ENCODE measurements around the gene HLA-DQB1. TPM values are rescaled to one million over a fixed set of nuclear protein-coding genes. Genes with fewer than 3 reads are reported as not detected.
"Not testable (repeated sequence)": the region's sequence is repeated elsewhere in the genome, so short reads cannot be mapped to it uniquely, and the experiment has no call there.

HLA-DQB1 gene
- total RNA-seq = 1 to 10 TPM; 2.3 to 3.1 TPM

GRCh38 chr6:32666420-32667300, at the start of gene HLA-DQB1:
TSS of gene HLA-DQB1 (minus strand) at chr6:32666657. CDS start at chr6:32666607, 50 bp downstream.
- no peaks in the 10 kb centered on the region for H3K36me3 Mint-ChIP-seq (ENCODE audit: low read depth)
- intact Hi-C loops (cut with DNase I, micrococcal nuclease) = loop anchor here (1.0 to 2.0 kb wide), 3 partner anchors 44 to 95 kb away; no protein-coding TSS in a partner anchor
- CTCF ChIA-PET = interaction anchor here (1.0 to 1.2 kb wide), 2 partner anchors 34 to 119 kb away, joined by 3 read pairs; no protein-coding TSS in a partner anchor
- peak within 1 kb of the TSS; percentile 58 for H3K27ac Mint-ChIP-seq
- no peaks in the 10 kb centered on the region for H3K9me3 Mint-ChIP-seq (ENCODE audit: low read depth)
- ATAC-seq (peak; percentile 81), DNase-seq (peak; percentile 60)
- peaks cover 18% of the 10 kb centered on the region for H3K27me3 Mint-ChIP-seq
- H3K4me3 Mint-ChIP-seq = peak within 1 kb of the TSS; percentile 68
- POLR2A ChIA-PET = interaction anchor here (0.6 kb wide), 1 partner anchor 211 kb away, joined by 5 read pairs; no protein-coding TSS in a partner anchor
- H3K4me1 Mint-ChIP-seq = peaks cover 44% of the 10 kb centered on the region

- no peak for DNase-seq
- H3K27me3 Mint-ChIP-seq = no peaks in the 10 kb centered on the region
- no peak overlapping the region for H3K27ac Mint-ChIP-seq
- no peak overlapping the region for H3K4me3 Mint-ChIP-seq
- no peak for ATAC-seq
- intact Hi-C loops (cut with DNase I, micrococcal nuclease) = no loop called here
- ChIA-PET CTCF (interaction anchor here (1.2 to 2.0 kb wide), 2 partner anchors 14 to 73 kb away, joined by 3 to 5 read pairs; no protein-coding TSS in a partner anchor), POLR2A (no interaction called here)
- no peaks in the 10 kb centered on the region for H3K4me1 Mint-ChIP-seq
- H3K36me3 Mint-ChIP-seq (ENCODE audit: low read depth) = no peaks in the 10 kb centered on the region
- no peaks in the 10 kb centered on the region for H3K9me3 Mint-ChIP-seq (ENCODE audit: low read depth)
Measured at GRCh38 chr6:32713241-32713640, 46.8 kb upstream of the HLA-DQB1 start.

GRCh38 chr6:32709625-32710024, 43.2 kb upstream of the HLA-DQB1 start:
- DNase-seq (no peak), ATAC-seq (no peak)
- peaks cover 3% of the 10 kb centered on the region for H3K27me3 Mint-ChIP-seq
- intact Hi-C loops (cut with DNase I, micrococcal nuclease) = no loop called here
- H3K9me3 Mint-ChIP-seq (ENCODE audit: low read depth) = no peaks in the 10 kb centered on the region
- no peaks in the 10 kb centered on the region for H3K36me3 Mint-ChIP-seq (ENCODE audit: low read depth)
- ChIA-PET POLR2A (no interaction called here), CTCF (no interaction called here)
- H3K4me3 Mint-ChIP-seq = no peak overlapping the region
- no peak overlapping the region for H3K27ac Mint-ChIP-seq
- no peaks in the 10 kb centered on the region for H3K4me1 Mint-ChIP-seq

- ATAC-seq; intact Hi-C loops (cut with DNase I, micrococcal nuclease); H3K27ac Mint-ChIP-seq; DNase-seq; POLR2A ChIA-PET; H3K4me3 Mint-ChIP-seq; H3K36me3 Mint-ChIP-seq (ENCODE audit: low read depth); H3K9me3 Mint-ChIP-seq (ENCODE audit: low read depth); H3K4me1 Mint-ChIP-seq: not testable (repeated sequence)
- CTCF ChIA-PET = interaction anchor here (0.8 kb wide), 1 partner anchor 89 kb away, joined by 4 read pairs; no protein-coding TSS in a partner anchor
- peaks cover 18% of the 10 kb centered on the region for H3K27me3 Mint-ChIP-seq
Measured at GRCh38 chr6:32705164-32705563, 38.7 kb upstream of the HLA-DQB1 start.

- intact Hi-C loops (cut with DNase I, micrococcal nuclease) = loop anchor here in 1 of 2 experiments (5.0 kb wide), 1 partner anchor 94 kb away; no protein-coding TSS in a partner anchor
- Mint-ChIP-seq H3K27me3 (peaks cover 21% of the 10 kb centered on the region), H3K4me1 (no peaks in the 10 kb centered on the region), H3K9me3 (ENCODE audit: low read depth) (no peaks in the 10 kb centered on the region), H3K27ac (no peak overlapping the region), H3K4me3 (no peak overlapping the region), H3K36me3 (ENCODE audit: low read depth) (no peaks in the 10 kb centered on the region)
- ChIA-PET CTCF (interaction anchor here (0.6 to 5.2 kb wide), 10 partner anchors 8 to 305 kb away, joined by 3 to 50 read pairs (median 4); no protein-coding TSS in a partner anchor), POLR2A (no interaction called here)
- ATAC-seq (no peak), DNase-seq (no peak)
Measured at GRCh38 chr6:32703347-32703746, 36.9 kb upstream of the HLA-DQB1 start.

- Mint-ChIP-seq H3K4me3 (no peak overlapping the region), H3K27me3 (peaks cover 29% of the 10 kb centered on the region), H3K4me1 (no peaks in the 10 kb centered on the region), H3K9me3 (ENCODE audit: low read depth) (no peaks in the 10 kb centered on the region), H3K27ac (no peak overlapping the region), H3K36me3 (ENCODE audit: low read depth) (no peaks in the 10 kb centered on the region)
- POLR2A ChIA-PET = no interaction called here
- ATAC-seq (peak; percentile 42), DNase-seq (peak; percentile 28)
- intact Hi-C loops (cut with DNase I, micrococcal nuclease) = loop anchor here (1.0 to 5.0 kb wide), 6 partner anchors 97 to 287 kb away; no protein-coding TSS in a partner anchor
- CTCF ChIA-PET = interaction anchor here (0.6 to 5.2 kb wide), 29 partner anchors 9 to 336 kb away, joined by 3 to 50 read pairs (median 3); no protein-coding TSS in a partner anchor
Measured at GRCh38 chr6:32700391-32701040, 34.1 kb upstream of the HLA-DQB1 start.

GRCh38 chr6:32697031-32697430, 30.6 kb upstream of the HLA-DQB1 start:
- H3K4me1 Mint-ChIP-seq = no peaks in the 10 kb centered on the region
- H3K27ac Mint-ChIP-seq = no peak overlapping the region
- no peak for ATAC-seq
- no peak overlapping the region for H3K4me3 Mint-ChIP-seq
- POLR2A ChIA-PET = no interaction called here
- H3K9me3 Mint-ChIP-seq (ENCODE audit: low read depth) = no peaks in the 10 kb centered on the region
- H3K36me3 Mint-ChIP-seq (ENCODE audit: low read depth) = no peaks in the 10 kb centered on the region
- intact Hi-C loops (cut with DNase I, micrococcal nuclease) = loop anchor here in 1 of 2 experiments (10.0 kb wide), 1 partner anchor 452 kb away; no protein-coding TSS in a partner anchor
- H3K27me3 Mint-ChIP-seq = peaks cover 34% of the 10 kb centered on the region
- CTCF ChIA-PET = interaction anchor here (1.1 to 1.3 kb wide), 3 partner anchors 101 to 284 kb away, joined by 3 to 4 read pairs (median 4); no protein-coding TSS in a partner anchor
- no peak for DNase-seq

- CTCF ChIA-PET = interaction anchor here (0.6 to 4.5 kb wide), 19 partner anchors 9 to 283 kb away, joined by 3 to 36 read pairs (median 3); no protein-coding TSS in a partner anchor
- ATAC-seq = peak; percentile 82
- H3K27me3 Mint-ChIP-seq = peaks cover 16% of the 10 kb centered on the region
- no peak overlapping the region for H3K4me3 Mint-ChIP-seq
- H3K4me1 Mint-ChIP-seq = peaks cover 8% of the 10 kb centered on the region
- no peak overlapping the region for H3K27ac Mint-ChIP-seq
- POLR2A ChIA-PET = no interaction called here
- intact Hi-C loops (cut with DNase I, micrococcal nuclease) = loop anchor here (1.0 to 10.0 kb wide), 6 partner anchors 69 to 447 kb away; no protein-coding TSS in a partner anchor
- no peaks in the 10 kb centered on the region for H3K9me3 Mint-ChIP-seq (ENCODE audit: low read depth)
- DNase-seq = peak; percentile 80
- no peaks in the 10 kb centered on the region for H3K36me3 Mint-ChIP-seq (ENCODE audit: low read depth)
Measured at GRCh38 chr6:32692019-32692418, 25.6 kb upstream of the HLA-DQB1 start.

- H3K4me3 Mint-ChIP-seq = no peak overlapping the region
- ATAC-seq (peak; percentile 27), DNase-seq (no peak)
- intact Hi-C loops (cut with DNase I, micrococcal nuclease) = loop anchor here (5.0 to 10.0 kb wide), 2 partner anchors 443 to 445 kb away; no protein-coding TSS in a partner anchor
- H3K27me3 Mint-ChIP-seq = peaks cover 10% of the 10 kb centered on the region
- H3K36me3 Mint-ChIP-seq (ENCODE audit: low read depth) = no peaks in the 10 kb centered on the region
- H3K9me3 Mint-ChIP-seq (ENCODE audit: low read depth) = no peaks in the 10 kb centered on the region
- CTCF ChIA-PET = interaction anchor here (0.7 to 4.5 kb wide), 3 partner anchors 157 to 275 kb away, joined by 3 to 36 read pairs (median 3); no protein-coding TSS in a partner anchor
- no peak overlapping the region for H3K27ac Mint-ChIP-seq
- peaks cover 25% of the 10 kb centered on the region for H3K4me1 Mint-ChIP-seq
- POLR2A ChIA-PET = no interaction called here
Measured at GRCh38 chr6:32689531-32690501, 23.4 kb upstream of the HLA-DQB1 start.

- ATAC-seq (peak; percentile 91), DNase-seq (peak; percentile 17)
- ChIA-PET POLR2A (no interaction called here), CTCF (interaction anchor here (1.2 kb wide), 3 partner anchors 15 to 152 kb away, joined by 3 to 5 read pairs (median 4); no protein-coding TSS in a partner anchor)
- intact Hi-C loops (cut with DNase I, micrococcal nuclease) = loop anchor here (1.0 kb wide), 3 partner anchors 17 to 223 kb away; no protein-coding TSS in a partner anchor
- Mint-ChIP-seq H3K9me3 (ENCODE audit: low read depth) (peaks cover 7% of the 10 kb centered on the region), H3K36me3 (ENCODE audit: low read depth) (no peaks in the 10 kb centered on the region), H3K4me3 (no peak overlapping the region), H3K27ac (no peak overlapping the region), H3K4me1 (peaks cover 25% of the 10 kb centered on the region), H3K27me3 (no peaks in the 10 kb centered on the region)
Measured at GRCh38 chr6:32685603-32686002, 19.1 kb upstream of the HLA-DQB1 start.
